ENCODE results near the gene ZCCHC14.
"Not testable (repeated sequence)": the region's sequence is repeated elsewhere in the genome, so short reads cannot be mapped to it uniquely, and the experiment has no call there.

Gene ZCCHC14

DNA sequence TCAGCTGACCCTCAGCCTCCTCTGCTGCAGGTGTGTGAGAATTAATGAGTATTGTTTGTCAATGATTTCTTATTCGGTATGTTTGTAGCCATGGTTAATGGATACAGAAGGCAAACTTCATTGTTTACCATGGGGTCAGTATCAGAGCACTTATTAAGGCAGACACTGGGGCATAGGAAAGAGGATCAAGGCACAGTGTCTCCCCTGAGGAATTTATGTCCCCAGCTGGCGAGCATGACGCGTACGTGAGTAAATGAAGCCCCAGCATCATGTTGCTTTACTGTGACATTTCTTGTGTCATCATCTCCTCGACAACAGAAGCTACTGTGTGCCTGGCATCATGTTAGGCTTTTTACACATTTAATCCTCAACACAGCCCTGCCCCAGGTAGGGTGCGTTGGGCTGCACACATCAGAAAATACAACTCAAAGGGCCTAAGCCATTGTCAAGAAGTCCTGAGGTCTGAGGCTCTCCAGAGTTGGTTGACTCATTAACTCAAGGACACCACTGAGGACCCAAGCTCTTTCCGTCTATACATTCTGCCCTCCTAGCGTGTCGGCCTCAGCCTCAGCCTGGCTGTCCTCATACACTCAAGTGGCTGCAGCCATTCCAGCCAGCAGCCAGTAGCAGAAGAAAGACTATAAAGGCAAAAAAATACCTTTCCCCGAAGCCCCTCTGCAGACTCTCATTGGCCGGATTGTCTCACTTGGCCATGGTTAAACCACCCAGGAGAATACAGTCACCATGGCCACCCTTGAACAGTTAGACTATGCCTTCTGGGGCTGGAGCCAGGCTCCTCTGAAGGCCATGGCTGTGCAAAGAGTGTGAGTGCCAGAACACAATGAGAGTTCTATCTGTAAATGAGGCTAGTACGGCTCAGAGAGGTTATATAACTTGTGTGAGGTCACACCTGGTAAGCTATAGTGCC lies 13.9 kb upstream of the ZCCHC14 start:
- no peak for DNase-seq (ENCODE audit: low read depth)
- TF ChIP-seq, protein P1, sequence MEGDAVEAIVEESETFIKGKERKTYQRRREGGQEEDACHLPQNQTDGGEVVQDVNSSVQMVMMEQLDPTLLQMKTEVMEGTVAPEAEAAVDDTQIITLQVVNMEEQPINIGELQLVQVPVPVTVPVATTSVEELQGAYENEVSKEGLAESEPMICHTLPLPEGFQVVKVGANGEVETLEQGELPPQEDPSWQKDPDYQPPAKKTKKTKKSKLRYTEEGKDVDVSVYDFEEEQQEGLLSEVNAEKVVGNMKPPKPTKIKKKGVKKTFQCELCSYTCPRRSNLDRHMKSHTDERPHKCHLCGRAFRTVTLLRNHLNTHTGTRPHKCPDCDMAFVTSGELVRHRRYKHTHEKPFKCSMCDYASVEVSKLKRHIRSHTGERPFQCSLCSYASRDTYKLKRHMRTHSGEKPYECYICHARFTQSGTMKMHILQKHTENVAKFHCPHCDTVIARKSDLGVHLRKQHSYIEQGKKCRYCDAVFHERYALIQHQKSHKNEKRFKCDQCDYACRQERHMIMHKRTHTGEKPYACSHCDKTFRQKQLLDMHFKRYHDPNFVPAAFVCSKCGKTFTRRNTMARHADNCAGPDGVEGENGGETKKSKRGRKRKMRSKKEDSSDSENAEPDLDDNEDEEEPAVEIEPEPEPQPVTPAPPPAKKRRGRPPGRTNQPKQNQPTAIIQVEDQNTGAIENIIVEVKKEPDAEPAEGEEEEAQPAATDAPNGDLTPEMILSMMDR (conservative IDR thresholded peaks at IDR 0.05; ENCODE audit: low read depth, low read length) = no peak
- no peak overlapping the region for H3K4me3 ChIP-seq (ENCODE audit: low read length)

DNA sequence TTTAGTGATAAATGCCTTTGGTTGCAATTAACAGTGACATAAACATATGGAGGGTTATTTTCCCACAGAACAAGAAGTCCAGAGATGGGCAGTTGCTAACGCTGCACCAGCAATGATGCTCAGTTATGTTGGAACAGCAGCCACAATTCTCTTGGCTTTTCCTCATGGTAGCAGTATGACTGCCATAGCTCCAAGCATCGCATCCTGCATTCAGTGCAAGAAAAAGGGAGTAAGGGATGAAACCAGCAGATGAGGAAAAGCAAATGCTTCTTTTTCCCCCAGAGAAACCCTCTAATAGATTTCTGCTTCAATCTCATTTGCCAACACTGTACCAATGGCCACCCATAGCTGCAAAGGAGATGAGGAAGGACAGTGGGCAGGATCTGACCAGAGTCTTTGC lies 13.0 kb upstream of the ZCCHC14 start:
- TF ChIP-seq, protein P1 (conservative IDR thresholded peaks at IDR 0.05; ENCODE audit: low read depth, low read length) = no peak
- no peak overlapping the region for H3K4me3 ChIP-seq (ENCODE audit: low read length)
- no peak for DNase-seq (ENCODE audit: low read depth)

DNA sequence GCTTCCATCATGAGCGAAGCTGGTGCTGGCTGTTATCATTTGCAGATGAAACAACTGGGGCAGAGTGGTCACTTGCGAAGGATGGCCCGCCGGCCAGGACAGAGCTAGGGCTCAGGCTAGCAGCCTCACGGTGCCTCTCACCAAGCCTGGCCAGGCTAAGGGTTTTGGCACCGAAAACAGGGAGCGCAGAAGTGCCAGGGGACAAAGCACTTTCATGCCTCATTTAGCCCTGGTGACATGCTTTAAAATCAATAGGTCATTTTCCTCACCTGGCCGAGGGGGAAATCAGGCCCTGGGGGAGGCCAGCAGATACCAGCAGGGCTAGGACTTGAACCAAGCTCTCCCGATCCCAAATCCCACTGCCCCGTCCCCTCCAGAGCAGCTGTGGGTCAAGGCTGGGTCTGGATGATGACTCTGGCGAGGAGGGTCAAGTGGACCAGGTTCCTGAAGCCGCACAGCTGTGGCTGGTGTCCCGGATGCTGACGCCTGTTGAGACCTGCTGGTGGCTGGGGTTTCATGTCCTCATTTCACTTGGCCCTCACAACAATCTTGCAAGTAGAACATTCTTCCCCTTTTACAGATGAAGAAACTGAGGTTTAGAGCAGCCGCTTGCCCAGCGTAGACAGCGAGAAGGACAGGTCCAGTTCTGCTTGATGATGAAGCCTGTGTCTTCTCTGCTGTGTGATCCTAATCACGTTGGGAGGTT lies 10.6 kb upstream of the ZCCHC14 start:
- not testable (repeated sequence) for DNase-seq (ENCODE audit: low read depth); H3K4me3 ChIP-seq (ENCODE audit: low read length)

DNA sequence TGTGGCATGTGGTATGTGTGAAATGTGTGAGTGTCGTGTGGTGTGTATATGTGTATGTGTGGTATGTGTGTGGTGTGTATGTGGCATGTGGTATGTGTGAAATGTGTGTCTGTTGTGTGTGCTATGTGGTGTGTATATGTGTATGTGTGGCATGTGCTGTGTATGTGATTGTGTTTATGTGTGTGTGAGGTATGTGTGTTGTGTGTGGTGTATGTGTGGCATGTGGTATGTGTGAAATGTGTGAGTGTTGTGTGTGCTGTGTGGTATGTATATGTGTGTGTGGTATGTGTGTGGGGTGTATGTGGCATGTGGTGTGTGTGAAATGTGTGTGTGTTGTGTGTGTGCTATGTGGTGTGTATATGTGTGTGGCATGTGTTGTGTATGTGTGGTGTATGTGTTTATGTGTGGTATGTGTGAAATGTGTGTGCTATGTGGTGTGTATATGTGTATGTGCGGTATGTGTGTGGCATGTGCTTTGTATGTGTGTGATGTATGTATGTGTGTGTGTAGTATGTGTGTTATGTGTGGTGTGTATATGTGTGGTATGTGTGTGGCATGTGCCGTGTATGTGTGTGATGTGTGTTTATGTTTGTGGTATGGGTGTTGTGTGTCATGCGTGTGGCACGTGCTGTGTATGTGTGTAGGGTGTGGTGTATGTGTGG lies 9.6 kb upstream of the ZCCHC14 start:
- no peak overlapping the region for H3K4me3 ChIP-seq (ENCODE audit: low read length)
- DNase-seq (ENCODE audit: low read depth) = no peak
- TF ChIP-seq, protein P1 (conservative IDR thresholded peaks at IDR 0.05; ENCODE audit: low read depth, low read length) = no peak

DNA sequence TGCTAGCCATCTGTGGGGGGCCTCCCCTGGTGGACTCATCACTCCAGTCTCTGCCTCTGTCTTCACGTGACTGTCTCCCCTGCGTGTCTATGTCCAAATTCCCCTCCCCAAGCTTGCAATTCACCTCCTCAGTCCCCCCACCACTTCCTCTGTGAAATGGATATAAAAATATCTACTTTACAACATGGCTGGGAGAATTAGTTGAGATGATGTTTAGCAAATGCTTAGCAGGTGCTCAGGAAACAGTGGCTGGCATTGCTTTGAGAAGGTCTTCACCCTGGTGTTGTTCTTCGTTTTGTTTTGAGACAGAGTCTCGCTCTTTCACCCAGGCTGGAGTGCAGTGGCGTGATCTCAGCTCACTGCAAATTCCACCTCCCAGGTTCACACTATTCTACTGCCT lies 8.3 kb upstream of the ZCCHC14 start:
- TF ChIP-seq, protein P1 (conservative IDR thresholded peaks at IDR 0.05; ENCODE audit: low read depth, low read length) = no peak
- H3K4me3 ChIP-seq (ENCODE audit: low read length) = no peak overlapping the region
- DNase-seq (ENCODE audit: low read depth) = no peak

DNA sequence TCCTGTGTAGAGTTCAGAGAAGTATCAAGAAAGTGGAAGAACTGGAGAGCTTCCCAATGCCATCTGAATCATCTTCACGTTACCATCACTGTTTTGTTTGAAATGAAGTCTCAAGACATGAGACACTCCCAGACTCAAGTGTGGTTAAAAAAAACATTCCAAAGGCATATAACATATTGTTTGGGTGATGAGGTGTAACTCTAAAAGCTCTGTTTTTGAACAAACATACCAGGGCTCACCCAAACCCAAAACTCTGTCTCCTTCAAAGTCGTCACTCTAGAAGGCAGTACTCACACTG lies 6.3 kb upstream of the ZCCHC14 start:
- TF ChIP-seq, protein P1 (conservative IDR thresholded peaks at IDR 0.05; ENCODE audit: low read depth, low read length) = no peak
- DNase-seq (ENCODE audit: low read depth) = no peak
- H3K4me3 ChIP-seq (ENCODE audit: low read length) = no peak overlapping the region

DNA sequence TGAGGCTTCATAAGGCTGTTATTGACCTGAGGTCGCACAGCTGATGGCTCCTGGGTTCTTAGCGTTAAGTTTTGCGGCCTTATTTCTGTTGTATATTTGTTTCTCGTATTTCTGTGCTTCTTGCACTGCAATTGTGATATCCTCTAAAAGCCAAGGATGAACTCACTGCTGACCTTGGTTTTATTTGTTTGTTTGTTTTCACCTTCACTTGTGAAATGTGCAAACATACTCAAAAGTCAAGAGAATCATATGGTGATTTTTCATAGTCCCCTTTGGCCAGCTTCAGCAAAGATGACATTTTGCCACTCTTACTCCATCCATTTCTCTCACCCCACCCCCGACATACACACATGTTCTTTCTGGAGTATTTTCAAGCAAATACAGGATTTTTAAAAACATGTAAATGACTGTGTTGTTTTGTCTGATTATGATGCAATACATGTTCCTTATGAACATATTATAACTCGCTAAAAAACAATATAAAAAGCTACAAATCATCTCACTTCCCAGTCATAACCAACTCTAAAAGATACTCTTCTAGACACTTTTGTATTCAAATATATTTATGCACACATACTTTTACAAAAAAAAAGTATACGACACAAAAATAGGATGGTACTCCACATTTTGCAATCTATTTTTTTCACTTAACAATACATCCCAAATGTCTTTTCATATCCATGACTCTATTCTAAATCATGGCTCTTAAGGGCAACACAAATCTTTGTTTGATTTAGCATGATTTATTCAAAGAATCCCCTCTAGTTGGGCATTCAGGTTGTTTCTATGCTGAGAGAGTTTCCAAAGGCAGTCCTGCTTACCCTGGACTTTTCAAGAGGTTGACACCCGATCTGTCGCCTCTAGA lies 5.7 kb upstream of the ZCCHC14 start:
- no peak overlapping the region for H3K4me3 ChIP-seq (ENCODE audit: low read length)
- TF ChIP-seq, protein P1 (conservative IDR thresholded peaks at IDR 0.05; ENCODE audit: low read depth, low read length) = no peak
- DNase-seq (ENCODE audit: low read depth) = no peak

DNA sequence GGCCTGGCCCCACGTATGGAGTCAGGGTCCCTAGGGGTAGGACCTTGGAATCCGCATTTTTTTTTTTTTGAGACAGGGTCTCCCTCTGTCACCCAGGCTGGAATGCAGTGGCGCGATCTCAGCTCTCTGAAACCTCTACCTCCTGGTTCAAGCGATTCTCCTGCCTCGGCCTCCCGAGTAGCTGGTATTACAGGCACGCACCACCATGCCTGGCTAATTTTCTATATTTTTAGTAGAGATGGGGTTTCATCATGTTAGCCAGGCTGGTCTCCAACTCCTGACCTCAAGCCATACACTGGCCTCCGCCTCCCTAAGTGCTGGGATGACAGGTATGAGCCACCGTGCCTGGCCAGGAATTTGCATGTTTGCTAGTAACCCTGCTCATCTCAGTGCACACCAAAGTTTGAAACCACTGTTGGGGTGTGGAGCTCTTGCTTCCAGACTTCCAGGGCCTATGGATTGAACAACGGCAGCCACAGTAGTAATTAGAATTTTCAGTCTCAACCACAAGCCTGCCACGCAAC lies 5.0 kb upstream of the ZCCHC14 start:
- not testable (repeated sequence) for DNase-seq (ENCODE audit: low read depth); H3K4me3 ChIP-seq (ENCODE audit: low read length)

DNA sequence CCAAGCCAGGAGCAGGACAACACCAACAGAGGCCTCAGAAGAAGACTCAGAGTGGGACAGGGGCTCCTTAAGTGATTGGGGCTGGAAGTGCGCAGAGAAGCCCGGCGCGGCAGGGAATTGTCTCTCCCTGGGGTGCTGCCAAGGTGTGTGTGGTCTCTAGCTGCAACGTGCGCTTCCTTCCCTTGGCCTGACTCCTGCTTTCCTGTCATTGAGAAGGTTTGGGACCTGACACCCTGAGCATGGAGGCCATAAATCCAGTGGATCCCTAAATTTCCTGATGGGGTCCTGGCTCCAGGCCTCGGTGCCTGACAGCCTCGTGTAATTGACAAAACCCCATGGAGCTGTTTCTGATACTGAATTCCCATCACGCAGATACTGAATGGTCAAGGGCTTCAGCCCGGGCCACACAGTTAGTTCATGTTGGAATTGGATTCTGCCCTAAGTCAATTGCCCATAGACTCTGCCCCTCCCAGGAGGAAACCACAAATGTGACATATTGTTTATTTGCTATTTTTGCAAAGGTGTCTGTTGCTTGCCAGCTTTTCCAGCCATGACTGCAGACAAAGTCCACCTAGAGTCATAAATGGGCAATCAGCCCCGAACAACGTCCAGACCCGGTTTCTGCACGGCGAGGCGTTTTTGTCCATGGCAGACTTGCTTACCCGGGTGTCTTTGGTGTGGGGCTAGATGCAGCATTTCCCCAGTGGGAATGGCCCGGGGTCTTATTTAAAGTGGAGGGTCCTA lies 4.4 kb upstream of the ZCCHC14 start:
- H3K4me3 ChIP-seq (ENCODE audit: low read length); DNase-seq (ENCODE audit: low read depth): not testable (repeated sequence)

All from retinal pigment epithelial cell (primary cell).